ENCODE data around the gene DNAH6.

The DNAH6 gene

DNA sequence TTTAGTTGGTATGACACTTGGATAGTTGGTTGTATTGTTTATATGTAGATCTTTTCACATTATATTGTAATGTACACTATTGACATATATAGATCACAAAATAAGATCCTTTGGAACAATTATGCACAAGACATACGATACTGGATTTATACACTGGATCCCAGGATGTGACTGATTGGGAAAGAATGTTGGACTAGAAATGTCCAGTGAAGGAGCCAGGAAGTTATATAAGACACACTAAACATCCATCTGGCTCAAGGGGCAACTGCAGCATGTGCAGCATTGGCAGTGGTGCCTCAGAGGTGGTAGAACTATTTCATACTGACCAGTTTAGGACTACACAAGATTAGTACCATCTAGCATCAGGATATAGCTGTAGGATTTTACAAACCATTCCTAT, 259.7 kb downstream of the DNAH6 start:
- no peak overlapping the region for H3K27ac ChIP-seq (ENCODE audit: low read length, poor library complexity, severe bottlenecking)
- no peak overlapping the region for H3K14ac ChIP-seq (ENCODE audit: low read length in 2 of 2)
- no peak overlapping the region for H2BK12ac ChIP-seq (ENCODE audit: low read length in 2 of 2)
- H3K36me3 ChIP-seq (ENCODE audit: control insufficient read depth in 1 of 2, insufficient read depth in 2 of 2, low read depth in 1 of 2, low read length in 2 of 2), result no peaks in the 10 kb centered on the region
- H2AFZ ChIP-seq (ENCODE audit: low read depth, low read length), result no peak overlapping the region
- no peak overlapping the region for H3K4me2 ChIP-seq (ENCODE audit: low read length, poor library complexity, severe bottlenecking)
- no peak overlapping the region for H3K4ac ChIP-seq (ENCODE audit: low read depth in 1 of 2, low read length in 2 of 2)
- H3K9me3 ChIP-seq (ENCODE audit: control insufficient read depth, low read length), result peaks cover 38% of the 10 kb centered on the region
- H3K4me3 ChIP-seq (ENCODE audit: insufficient read depth in 1 of 2, low read depth in 1 of 2, low read length in 2 of 2), result no peak overlapping the region
- no peak overlapping the region for H3K23ac ChIP-seq (ENCODE audit: low read length in 2 of 2)
- no peak for DNase-seq
- no CpG with 5 or more reads among the region's 1 CpG for WGBS
- no peak overlapping the region for H4K91ac ChIP-seq (ENCODE audit: low read length)
- no peak overlapping the region for H2AK5ac ChIP-seq (ENCODE audit: low read length, severe bottlenecking)
- H2BK5ac ChIP-seq (ENCODE audit: low read depth, low read length, poor library complexity, severe bottlenecking), result no peak overlapping the region
- H2BK15ac ChIP-seq (ENCODE audit: low read depth, poor library complexity, severe bottlenecking), result no peak overlapping the region
- H3K9ac ChIP-seq (ENCODE audit: low read length), result no peak overlapping the region
- H3K18ac ChIP-seq (ENCODE audit: low read depth in 1 of 2, low read length in 2 of 2), result no peak overlapping the region
- no peaks in the 10 kb centered on the region for H3K4me1 ChIP-seq (ENCODE audit: control insufficient read depth, insufficient read depth, low read depth, low read length)
- H3K79me1 ChIP-seq (replicated peaks; ENCODE audit: low read length, poor library complexity, severe bottlenecking), result no peaks in the 10 kb centered on the region
- no peak overlapping the region for H2BK120ac ChIP-seq (ENCODE audit: low read depth, low read length)
- no peak overlapping the region for H4K8ac ChIP-seq (ENCODE audit: low read length)
- H3K27me3 ChIP-seq (ENCODE audit: control insufficient read depth in 1 of 2, insufficient read depth in 1 of 2, low read length in 2 of 2), result no peaks in the 10 kb centered on the region

DNA sequence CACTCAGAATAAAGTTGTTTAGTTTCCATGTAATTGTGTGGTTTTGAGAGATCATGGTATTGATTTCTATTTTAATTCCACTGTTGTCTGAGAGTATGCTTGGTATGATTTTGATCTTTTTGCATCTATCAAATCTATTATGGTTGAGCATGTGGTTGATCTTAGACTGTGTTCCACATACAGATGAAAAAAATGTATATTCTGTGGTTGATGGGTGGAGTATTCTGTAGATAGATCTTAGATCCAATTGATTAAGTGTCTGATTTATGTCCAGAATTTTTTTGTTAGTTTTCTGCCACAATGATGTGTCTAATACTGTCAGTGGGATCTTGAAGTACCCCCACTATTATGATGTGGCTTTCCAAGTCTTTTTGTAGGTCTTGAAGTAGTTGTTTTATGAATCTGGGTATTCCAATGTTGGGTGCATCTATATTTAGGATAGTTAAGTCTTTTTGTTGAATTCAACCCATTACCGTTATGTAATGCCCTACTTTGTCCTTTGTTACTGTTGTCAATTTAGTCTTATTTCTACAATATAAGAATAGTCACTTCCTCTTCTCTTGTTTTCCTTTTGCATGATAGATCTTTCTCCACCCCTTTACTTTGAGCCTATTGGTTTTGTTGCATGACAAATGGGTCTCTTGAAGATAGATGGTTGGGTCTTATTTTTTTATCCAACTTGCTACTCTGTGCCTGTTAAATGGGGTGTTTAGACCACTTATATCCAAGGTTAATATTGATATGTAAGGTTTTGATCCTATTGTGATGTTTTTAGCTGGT, 262.8 kb downstream of the DNAH6 start:
- Histone ChIP-seq H4K91ac (ENCODE audit: low read length) (no peak overlapping the region), H3K9ac (ENCODE audit: low read length) (no peak overlapping the region), H2BK5ac (ENCODE audit: low read depth, low read length, poor library complexity, severe bottlenecking) (no peak overlapping the region), H3K27me3 (ENCODE audit: control insufficient read depth in 1 of 2, insufficient read depth in 1 of 2, low read length in 2 of 2) (no peaks in the 10 kb centered on the region), H2BK12ac (ENCODE audit: low read length in 2 of 2) (no peak overlapping the region), H3K18ac (ENCODE audit: low read depth in 1 of 2, low read length in 2 of 2) (no peak overlapping the region), H3K23ac (ENCODE audit: low read length in 2 of 2) (no peak overlapping the region), H2AK5ac (ENCODE audit: low read length, severe bottlenecking) (no peak overlapping the region), H3K14ac (ENCODE audit: low read length in 2 of 2) (no peak overlapping the region), H3K4me1 (ENCODE audit: control insufficient read depth, insufficient read depth, low read depth, low read length) (no peaks in the 10 kb centered on the region), H3K4ac (ENCODE audit: low read depth in 1 of 2, low read length in 2 of 2) (no peak overlapping the region), H3K4me2 (ENCODE audit: low read length, poor library complexity, severe bottlenecking) (no peak overlapping the region), H3K9me3 (ENCODE audit: control insufficient read depth, low read length) (peaks cover 14% of the 10 kb centered on the region), H3K79me1 (replicated peaks; ENCODE audit: low read length, poor library complexity, severe bottlenecking) (no peaks in the 10 kb centered on the region), H3K27ac (ENCODE audit: low read length, poor library complexity, severe bottlenecking) (no peak overlapping the region), H3K36me3 (ENCODE audit: control insufficient read depth in 1 of 2, insufficient read depth in 2 of 2, low read depth in 1 of 2, low read length in 2 of 2) (no peaks in the 10 kb centered on the region), H2AFZ (ENCODE audit: low read depth, low read length) (no peak overlapping the region), H4K8ac (ENCODE audit: low read length) (no peak overlapping the region), H3K4me3 (ENCODE audit: insufficient read depth in 1 of 2, low read depth in 1 of 2, low read length in 2 of 2) (no peak overlapping the region), H2BK120ac (ENCODE audit: low read depth, low read length) (no peak overlapping the region), H2BK15ac (ENCODE audit: low read depth, poor library complexity, severe bottlenecking) (no peak overlapping the region)
- WGBS, result no CpG with 5 or more reads among the region's 1 CpG
- no peak for DNase-seq

DNA sequence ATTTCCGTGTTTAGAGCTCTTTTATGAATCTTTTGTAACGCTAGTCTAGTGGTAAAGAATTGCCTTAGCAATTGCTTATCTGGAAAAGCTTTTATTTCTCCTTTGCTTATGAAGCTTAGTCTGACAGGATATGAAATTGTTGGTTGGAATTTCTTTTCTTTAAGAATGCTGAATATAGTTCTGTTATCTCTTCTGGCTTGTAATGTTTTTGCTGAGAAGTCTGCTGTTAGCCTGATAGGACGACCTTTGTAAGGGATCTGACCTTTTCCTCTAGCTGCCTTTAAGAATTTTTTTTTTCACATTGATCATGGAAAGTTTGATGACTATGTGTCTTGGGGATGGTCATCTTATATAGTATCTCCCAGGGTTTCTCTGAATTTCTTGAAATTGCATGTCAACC, 263.5 kb downstream of the DNAH6 start:
- Histone ChIP-seq H2BK12ac (ENCODE audit: low read length in 2 of 2) (no peak overlapping the region), H3K4me1 (ENCODE audit: control insufficient read depth, insufficient read depth, low read depth, low read length) (no peaks in the 10 kb centered on the region), H2BK15ac (ENCODE audit: low read depth, poor library complexity, severe bottlenecking) (no peak overlapping the region), H3K4me3 (ENCODE audit: insufficient read depth in 1 of 2, low read depth in 1 of 2, low read length in 2 of 2) (no peak overlapping the region), H3K14ac (ENCODE audit: low read length in 2 of 2) (no peak overlapping the region), H3K4ac (ENCODE audit: low read depth in 1 of 2, low read length in 2 of 2) (no peak overlapping the region), H2BK120ac (ENCODE audit: low read depth, low read length) (no peak overlapping the region), H3K18ac (ENCODE audit: low read depth in 1 of 2, low read length in 2 of 2) (no peak overlapping the region), H2BK5ac (ENCODE audit: low read depth, low read length, poor library complexity, severe bottlenecking) (no peak overlapping the region), H3K9me3 (ENCODE audit: control insufficient read depth, low read length) (peaks cover 7% of the 10 kb centered on the region), H3K36me3 (ENCODE audit: control insufficient read depth in 1 of 2, insufficient read depth in 2 of 2, low read depth in 1 of 2, low read length in 2 of 2) (no peaks in the 10 kb centered on the region), H2AFZ (ENCODE audit: low read depth, low read length) (no peak overlapping the region), H4K91ac (ENCODE audit: low read length) (no peak overlapping the region), H3K79me1 (replicated peaks; ENCODE audit: low read length, poor library complexity, severe bottlenecking) (no peaks in the 10 kb centered on the region), H3K4me2 (ENCODE audit: low read length, poor library complexity, severe bottlenecking) (no peak overlapping the region), H4K8ac (ENCODE audit: low read length) (no peak overlapping the region), H3K9ac (ENCODE audit: low read length) (no peak overlapping the region), H3K23ac (ENCODE audit: low read length in 2 of 2) (no peak overlapping the region), H3K27ac (ENCODE audit: low read length, poor library complexity, severe bottlenecking) (no peak overlapping the region), H2AK5ac (ENCODE audit: low read length, severe bottlenecking) (no peak overlapping the region), H3K27me3 (ENCODE audit: control insufficient read depth in 1 of 2, insufficient read depth in 1 of 2, low read length in 2 of 2) (no peaks in the 10 kb centered on the region)
- DNase-seq, result no peak
- 88% methylated on average over 3 of the region's 3 CpGs for WGBS

DNA sequence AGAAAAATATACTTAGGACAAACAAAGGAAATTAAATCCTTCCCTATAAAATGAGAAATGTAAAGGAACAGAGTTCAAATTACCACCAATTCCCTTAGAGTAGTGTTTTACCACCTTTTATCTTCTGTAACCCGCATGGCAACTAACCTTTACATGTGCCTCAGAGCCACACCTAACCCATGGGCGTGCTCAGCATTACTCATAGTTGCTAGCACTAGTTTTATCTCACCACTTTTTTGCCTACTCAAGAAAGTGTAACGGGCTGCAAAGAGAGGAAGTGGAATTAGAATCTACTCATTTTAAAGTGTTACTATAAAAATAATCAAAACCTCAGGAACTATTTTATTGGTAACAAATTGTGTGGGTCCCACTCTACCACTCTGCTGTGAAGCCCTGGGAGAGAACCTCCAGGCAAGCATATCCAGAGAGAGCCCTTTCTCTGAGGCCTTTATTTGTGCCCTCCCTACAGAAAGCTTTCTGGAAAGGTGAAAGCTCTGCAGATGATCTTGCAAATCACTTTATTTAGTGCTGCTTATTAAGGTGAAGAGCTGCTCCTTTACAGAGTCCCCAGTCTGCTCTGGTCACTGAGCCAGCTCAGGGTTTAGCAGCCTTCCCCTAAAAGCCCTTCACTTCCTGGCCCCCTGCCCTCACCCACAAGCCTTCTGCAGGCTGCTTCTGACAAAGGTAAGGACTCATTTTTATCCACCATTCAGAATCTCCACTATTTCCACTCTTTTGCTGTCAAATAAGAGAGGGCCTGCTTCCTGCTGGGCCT, 265.8 kb downstream of the DNAH6 start:
- no peak overlapping the region for H3K27ac ChIP-seq (ENCODE audit: low read length, poor library complexity, severe bottlenecking)
- DNase-seq, result no peak
- no peak overlapping the region for H3K9ac ChIP-seq (ENCODE audit: low read length)
- H3K18ac ChIP-seq (ENCODE audit: low read depth in 1 of 2, low read length in 2 of 2), result no peak overlapping the region
- no peaks in the 10 kb centered on the region for H3K36me3 ChIP-seq (ENCODE audit: control insufficient read depth in 1 of 2, insufficient read depth in 2 of 2, low read depth in 1 of 2, low read length in 2 of 2)
- H4K91ac ChIP-seq (ENCODE audit: low read length), result peak overlapping the region; percentile 10
- no peak overlapping the region for H3K23ac ChIP-seq (ENCODE audit: low read length in 2 of 2)
- H3K4me1 ChIP-seq (ENCODE audit: control insufficient read depth, insufficient read depth, low read depth, low read length), result no peaks in the 10 kb centered on the region
- H2BK5ac ChIP-seq (ENCODE audit: low read depth, low read length, poor library complexity, severe bottlenecking), result no peak overlapping the region
- no peak overlapping the region for H2AK5ac ChIP-seq (ENCODE audit: low read length, severe bottlenecking)
- H2BK120ac ChIP-seq (ENCODE audit: low read depth, low read length), result no peak overlapping the region
- H2BK15ac ChIP-seq (ENCODE audit: low read depth, poor library complexity, severe bottlenecking), result no peak overlapping the region
- no peak overlapping the region for H3K4ac ChIP-seq (ENCODE audit: low read depth in 1 of 2, low read length in 2 of 2)
- no peaks in the 10 kb centered on the region for H3K79me1 ChIP-seq (replicated peaks; ENCODE audit: low read length, poor library complexity, severe bottlenecking)
- H4K8ac ChIP-seq (ENCODE audit: low read length), result no peak overlapping the region
- WGBS, result 63% methylated on average over 2 of the region's 3 CpGs
- H3K14ac ChIP-seq (ENCODE audit: low read length in 2 of 2), result no peak overlapping the region
- no peak overlapping the region for H3K4me3 ChIP-seq (ENCODE audit: insufficient read depth in 1 of 2, low read depth in 1 of 2, low read length in 2 of 2)
- H3K27me3 ChIP-seq (ENCODE audit: control insufficient read depth in 1 of 2, insufficient read depth in 1 of 2, low read length in 2 of 2), result no peaks in the 10 kb centered on the region
- no peak overlapping the region for H3K4me2 ChIP-seq (ENCODE audit: low read length, poor library complexity, severe bottlenecking)
- H2AFZ ChIP-seq (ENCODE audit: low read depth, low read length), result no peak overlapping the region
- H2BK12ac ChIP-seq (ENCODE audit: low read length in 2 of 2), result no peak overlapping the region
- no peaks in the 10 kb centered on the region for H3K9me3 ChIP-seq (ENCODE audit: control insufficient read depth, low read length)
